Measurements from ENCODE around the gene ALK.

DNA sequence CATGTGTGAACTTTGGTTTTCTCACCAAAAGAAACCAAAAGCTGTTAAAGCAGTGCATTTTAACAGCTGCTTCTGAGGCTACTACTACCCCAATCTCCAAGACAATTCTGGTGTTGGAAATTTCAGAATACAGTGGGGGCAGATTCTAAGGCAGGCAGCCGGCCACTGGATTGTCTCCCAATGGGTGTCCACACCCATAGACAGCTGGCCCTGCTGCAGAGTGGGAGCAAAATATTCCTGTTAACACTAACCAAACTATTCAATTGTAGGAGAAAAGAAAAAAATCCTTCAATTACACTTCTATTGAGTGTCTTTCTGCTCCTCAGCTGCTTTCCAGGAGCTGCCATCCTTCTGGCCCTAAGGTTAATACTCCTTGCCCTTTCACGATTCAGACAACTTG, 223.7 kb downstream of the ALK start:
- TF ChIP-seq GATA2 (IDR thresholded peaks at IDR 0.05; ENCODE audit: low read depth, low read length): no peak
- no peak for TF ChIP-seq GATA3 (IDR thresholded peaks at IDR 0.05; ENCODE audit: low read depth, low read length)
